Activated CD8-positive, alpha-beta memory T cell treated with anti-CD3 and anti-CD28 coated beads for 4 hours (primary cell): Measurements from ENCODE around the gene CAMK2B.

Experiments
- DNase-seq, 2 donors: peaks; one replicate each; pipeline ENCODE4 v3.0.0-alpha.2; 2020; ENCODE audit warnings: low read depth in 2 of 2

The CAMK2B gene

DNA sequence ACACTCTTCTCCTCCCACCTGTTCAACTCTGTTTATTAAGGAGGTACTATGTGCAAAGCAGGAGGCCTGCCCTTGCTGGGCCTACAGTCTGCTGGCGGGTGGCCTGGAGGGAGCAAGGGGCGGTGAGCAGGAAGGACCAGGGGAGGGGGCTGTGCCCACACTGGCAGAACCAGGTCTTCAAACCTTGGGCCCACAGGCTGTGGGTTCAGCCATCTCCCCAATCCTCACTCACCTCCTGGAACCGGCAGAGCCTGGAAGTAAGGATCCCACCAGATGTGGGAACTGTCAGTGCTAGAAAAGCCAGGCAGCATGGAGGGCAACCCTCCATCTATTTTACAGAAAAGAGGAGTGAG is 50.8 kb downstream of the CAMK2B start:
- no peak for DNase-seq

DNA sequence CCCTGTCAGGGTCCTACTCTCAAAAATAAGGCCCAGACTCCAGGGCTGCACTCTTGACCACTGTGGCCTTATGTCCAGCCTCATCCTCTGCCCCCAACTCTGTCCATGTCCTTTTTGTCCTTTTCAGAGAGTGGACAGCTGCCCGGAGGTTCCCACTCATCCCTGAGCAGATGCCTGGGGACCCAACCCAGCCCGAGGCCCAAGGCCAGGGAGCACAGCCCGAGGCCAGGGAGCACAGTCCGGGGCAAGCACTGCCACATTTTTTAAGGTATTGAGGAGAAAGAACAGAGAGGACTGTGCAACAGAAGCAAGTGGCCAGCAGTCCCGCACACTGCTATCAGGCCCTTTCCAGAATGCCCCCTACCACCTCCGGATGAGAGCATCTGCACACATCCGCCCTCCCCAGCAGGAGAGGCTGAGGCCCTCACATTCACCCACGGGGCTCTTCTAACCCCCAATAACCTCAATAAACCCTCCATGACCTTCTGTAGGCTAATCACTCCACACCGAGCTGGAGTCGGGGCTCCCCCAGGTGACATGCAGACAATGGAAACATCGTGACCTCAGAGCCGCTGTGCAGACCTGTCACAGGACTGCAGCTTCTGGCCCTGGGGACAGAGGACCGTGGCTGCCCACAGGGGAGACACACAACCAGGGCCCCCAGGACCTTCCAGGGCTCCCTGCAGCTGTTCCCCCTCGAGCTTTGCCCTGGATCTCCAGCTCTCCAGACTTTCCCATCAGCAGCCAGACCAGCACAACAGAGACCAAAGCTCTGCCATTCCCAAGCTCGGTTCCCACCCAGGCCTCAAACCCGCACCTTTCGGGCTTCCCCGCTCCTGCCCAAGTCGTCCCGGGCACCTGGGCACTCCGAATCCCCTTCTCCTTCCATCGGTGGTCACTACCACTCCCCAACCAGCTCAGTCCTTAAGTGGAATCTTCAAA is 51.4 kb downstream of the CAMK2B start:
- no peak for DNase-seq

- DNase-seq, result no peak
Observed at GRCh38 chr7:44272981-44273380, 52.4 kb downstream of the CAMK2B start.

- DNase-seq, result no peak
Observed at GRCh38 chr7:44272456-44272855, 52.9 kb downstream of the CAMK2B start.

- DNase-seq, result no peak
Observed at GRCh38 chr7:44269943-44270493, 55.4 kb downstream of the CAMK2B start.

DNA sequence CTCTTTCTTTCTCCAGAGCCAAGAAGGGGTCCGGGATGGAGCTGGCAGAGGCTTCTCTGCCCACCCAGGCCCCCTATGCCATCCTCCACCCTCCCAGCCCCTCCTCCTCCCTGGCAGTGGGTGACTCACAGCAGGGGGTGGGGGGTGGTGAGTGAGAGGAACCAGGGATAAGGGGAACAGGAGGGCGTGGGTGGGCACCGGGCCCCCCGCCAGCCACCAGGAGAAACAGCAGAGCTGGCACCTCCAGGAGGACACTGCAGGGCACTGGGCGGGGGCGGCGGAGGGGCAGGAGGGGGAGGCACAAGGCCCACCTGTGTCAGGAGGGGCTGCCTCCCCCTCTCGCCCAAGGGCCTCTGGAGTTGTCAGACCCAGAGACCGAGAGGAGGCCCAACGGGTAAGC is 56.0 kb downstream of the CAMK2B start:
- DNase-seq, result no peak

- no peak for DNase-seq
Observed at GRCh38 chr7:44268671-44269070, 56.7 kb downstream of the CAMK2B start.

GRCh38 chr7:44267719-44268421 is 57.5 kb downstream of the CAMK2B start:
- no peak for DNase-seq

DNA sequence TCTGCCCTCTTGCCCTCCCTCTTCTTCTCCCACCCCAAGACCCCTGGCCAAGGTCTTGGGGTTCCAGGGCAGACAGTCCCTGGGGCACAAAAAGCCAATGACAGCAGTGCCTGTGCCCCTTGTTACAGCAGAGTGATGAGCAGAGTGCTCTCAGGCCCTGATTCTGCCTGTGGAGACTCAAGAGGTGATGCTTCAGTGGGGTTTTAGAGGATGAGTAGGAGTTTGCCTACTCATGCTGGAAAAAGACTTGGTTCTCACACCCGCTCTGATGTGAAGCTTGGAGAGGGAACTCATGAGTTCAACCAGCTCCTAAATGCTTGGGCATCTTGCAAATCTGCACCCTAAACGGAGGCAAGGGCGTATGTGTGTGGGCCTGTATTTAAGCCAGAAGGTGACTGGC is 58.2 kb downstream of the CAMK2B start:
- DNase-seq, result no peak

DNA sequence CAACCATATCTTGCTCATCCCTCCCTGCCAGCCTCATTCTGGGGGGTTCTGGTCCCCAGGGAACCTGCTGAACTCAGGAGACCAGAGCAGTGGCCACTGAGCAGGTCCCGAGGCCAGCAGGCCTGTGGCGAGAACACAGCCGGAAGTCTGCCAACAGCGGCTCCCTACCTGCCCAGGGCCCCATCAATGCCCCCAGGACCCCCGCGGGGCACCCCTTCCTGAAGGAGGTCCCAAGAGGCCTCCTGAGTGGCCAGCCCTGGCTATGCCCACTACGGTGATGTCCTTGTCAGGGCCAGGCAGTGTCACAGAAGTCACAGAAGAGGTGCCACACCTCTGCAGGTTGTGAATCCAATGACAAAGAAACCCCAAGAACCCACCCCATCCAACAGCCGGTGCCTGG is 58.9 kb downstream of the CAMK2B start:
- DNase-seq, result no peak

DNA sequence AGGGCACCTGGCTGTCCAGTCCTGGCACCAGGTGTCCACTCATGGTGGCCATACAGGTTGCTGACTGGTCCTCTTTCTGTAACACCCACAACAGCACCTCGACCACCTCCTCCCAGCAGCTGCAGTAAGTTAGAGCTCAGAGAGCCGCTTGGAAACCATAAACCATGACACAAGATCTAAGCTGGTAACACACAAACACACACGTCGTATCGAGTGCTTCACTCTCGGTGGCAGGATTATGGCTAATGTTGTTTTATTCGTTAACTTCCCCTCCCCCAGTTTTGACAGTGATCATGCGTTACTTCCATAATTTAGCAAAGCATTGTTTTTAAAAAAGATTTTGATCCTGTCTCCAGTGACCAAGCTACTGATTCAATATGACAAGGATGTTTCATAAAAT is 59.7 kb downstream of the CAMK2B start:
- no peak for DNase-seq

GRCh38 chr7:44264221-44264931 is 61.0 kb downstream of the CAMK2B start:
- DNase-seq, result no peak

DNA sequence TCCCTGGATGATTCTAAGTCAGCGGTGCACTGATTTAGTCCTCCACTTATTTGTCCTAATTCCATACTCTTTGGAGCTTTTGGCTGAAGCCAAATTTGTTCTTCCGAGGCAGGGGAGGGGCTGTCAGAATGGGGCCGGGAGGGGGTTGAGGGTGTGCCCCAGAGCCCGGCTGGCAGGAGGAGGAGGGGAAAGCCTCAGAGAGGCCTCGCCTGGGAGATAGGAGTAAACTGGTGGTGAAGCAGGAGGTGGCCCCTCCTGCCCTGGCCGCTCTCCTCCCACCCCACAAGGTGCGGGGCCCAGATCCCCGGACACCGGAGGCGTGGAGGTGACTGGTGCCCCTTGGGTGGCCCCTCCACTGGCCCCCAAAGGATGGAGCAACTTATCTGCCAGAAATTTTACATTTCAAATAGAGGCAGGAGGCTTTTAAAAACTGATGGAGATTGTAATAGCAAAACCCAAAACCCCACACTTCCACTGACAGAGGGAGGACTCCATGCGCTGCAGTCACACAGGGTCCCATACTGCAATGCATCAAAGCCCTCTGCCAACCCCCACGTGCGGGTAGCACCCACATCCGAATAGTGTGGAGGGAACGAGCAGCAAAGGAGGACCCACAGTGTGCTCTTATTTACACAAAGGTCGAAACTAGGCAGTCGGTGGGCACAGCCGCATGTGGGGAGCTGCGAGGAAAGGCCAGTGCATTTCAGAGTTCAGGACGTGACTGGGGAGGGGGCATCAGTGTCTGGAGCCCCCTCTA is 61.9 kb downstream of the CAMK2B start:
- DNase-seq, result no peak

- DNase-seq, result no peak
Observed at GRCh38 chr7:44262031-44262430, 63.4 kb downstream of the CAMK2B start.

GRCh38 chr7:44261240-44261639 is 64.2 kb downstream of the CAMK2B start:
- no peak for DNase-seq

DNA sequence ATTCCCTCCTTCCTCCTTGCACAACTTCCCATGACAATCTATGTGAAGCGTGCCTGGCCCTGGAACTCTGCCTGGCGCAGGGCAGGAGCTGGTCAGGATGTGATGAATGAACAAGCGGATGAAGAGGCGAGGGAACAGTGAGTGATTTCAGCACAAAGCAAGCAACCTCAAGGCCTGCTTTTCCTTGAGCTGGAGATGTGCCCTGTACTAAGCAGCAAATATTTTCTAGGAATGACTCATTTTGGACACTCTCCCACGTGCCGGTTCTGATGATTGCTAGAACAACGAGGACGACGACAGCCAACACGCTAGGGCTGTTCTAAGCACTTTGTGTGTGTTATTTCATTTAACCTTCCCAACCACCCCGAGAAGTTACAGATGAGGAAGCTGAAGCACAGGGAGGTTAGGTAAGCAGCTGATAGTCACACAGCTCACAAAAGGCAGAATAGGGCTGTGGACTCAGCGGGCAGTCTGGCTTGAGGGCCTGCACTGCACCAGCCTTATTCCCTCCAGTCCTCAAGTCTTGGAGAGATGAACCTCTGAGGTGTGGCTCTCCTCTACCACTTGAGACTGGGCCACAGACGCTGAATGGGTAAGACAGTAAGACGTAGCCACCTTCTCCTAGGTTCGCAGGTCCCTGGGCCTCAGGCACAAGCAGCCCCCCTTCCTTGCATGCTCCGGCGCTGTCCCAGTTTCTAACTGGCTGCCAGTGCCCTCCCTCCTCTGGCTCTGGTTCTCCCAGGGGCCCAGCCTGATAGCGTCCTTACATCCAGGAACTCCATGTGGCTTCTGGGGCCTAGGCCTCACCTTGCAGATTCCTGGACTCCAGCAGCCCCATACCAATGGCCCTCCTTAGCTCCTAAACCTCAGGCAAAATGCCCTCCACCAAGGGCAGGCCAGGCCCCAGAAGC is 65.6 kb downstream of the CAMK2B start:
- DNase-seq, result no peak

DNA sequence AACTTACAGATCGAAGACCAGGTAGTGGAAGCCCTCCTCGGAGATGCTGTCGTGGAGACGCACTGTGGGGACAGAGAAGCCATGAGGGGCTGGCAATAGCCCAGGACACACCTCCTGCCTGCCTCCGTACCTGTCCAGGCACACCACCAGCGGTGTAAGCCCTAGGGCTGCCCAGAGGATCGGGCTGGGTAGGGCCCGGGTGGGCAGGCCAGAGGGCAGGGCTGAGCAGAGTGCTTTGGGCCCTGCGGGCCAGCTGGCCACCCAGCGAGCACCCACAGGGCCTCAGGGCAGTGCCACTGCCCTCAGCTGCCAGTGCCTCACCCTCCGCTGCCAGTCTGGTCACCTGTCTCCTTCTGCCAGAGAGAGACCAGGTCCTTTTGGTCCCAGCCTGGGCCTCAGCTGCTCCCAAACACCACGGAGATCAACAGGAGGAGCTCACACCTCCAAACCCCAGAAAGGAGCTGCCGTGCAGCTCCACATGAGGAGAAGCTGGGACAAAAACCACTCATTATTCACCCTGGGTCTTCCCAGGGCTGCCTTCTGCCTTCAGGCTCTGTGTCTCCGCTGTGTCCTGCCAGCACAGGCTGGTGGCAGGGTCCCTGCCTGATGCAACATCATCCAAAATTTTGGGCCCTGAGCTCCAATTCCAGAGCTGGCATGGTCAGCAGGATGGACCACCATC is 66.4 kb downstream of the CAMK2B start:
- no peak for DNase-seq

- DNase-seq, result no peak
Observed at GRCh38 chr7:44258423-44258760, 67.0 kb downstream of the CAMK2B start.

- peak; percentile 50 to 65 for DNase-seq
Observed at GRCh38 chr7:44257618-44258422, 67.6 kb downstream of the CAMK2B start.
